HCT116 (cell line): Measurements from ENCODE around the gene ANGPT4. TPM values are rescaled to one million over a fixed set of nuclear protein-coding genes. Genes with fewer than 3 reads are reported as not detected.

ENCODE experiments used
- ATAC-seq: fragments of 200-7000 bp; cut with Tn5 transposase; 2 replicates; pipeline ENCODE4 v1.9.1; 2020; ENCODE audit warnings: mild to moderate bottlenecking, moderate library complexity
- BruUV-seq: library from RNA; stranded (reverse); fragments of 400-500 nt; replicated peaks from 2 replicates; lab custom pipeline; 2021; lab: Mats Ljungman, UMichigan
- CTCF ChIA-PET: fragments of 300-600 bp; sonication (Branson Sonifier 250); formaldehyde crosslinking; loops from one replicate; lab custom pipeline; 2021; ENCODE audit warnings: antibody characterized with exemption; lab: Charles Lee
- POLR2A ChIA-PET: fragments of 300-600, 350-600 bp; sonication (Branson Sonifier 250); formaldehyde crosslinking; loops from one replicate; lab custom pipeline; 2021; ENCODE audit warnings: antibody characterized with exemption; lab: Charles Lee
- RAD21 ChIA-PET, 2 experiments: fragments of 300-600 bp; sonication (Branson Sonifier 250); formaldehyde crosslinking; loops; one replicate each; lab custom pipeline; 2023; ENCODE audit warnings: low total read pairs in 2 of 2; ENCODE audit not compliant: uncharacterized antibody in 2 of 2, unreplicated experiment in 2 of 2, low non-redundant PET in 1 of 2; lab: Charles Lee
- DNase-seq: peaks from one replicate; pipeline ENCODE4 v3.0.0-alpha.2; 2010; ENCODE audit warnings: low read depth, low spot score
- H2AFZ ChIP-seq: fragments of 200-600 bp; shearing (Covaris generic), sonication (generic); 2 replicates; pipeline ENCODE4 v1.6.1; 2017; ENCODE audit warnings: low read depth, mixed run types, mixed read lengths, antibody characterized with exemption, low read length; ENCODE audit not compliant: poor library complexity, severe bottlenecking
- H3K27ac ChIP-seq: 2 replicates; pipeline ENCODE4 v1.5.1; 2012; ENCODE audit warnings: low read depth, low read length
- H3K27me3 ChIP-seq: fragments of 200-600 bp; sonication (generic); 2 replicates; pipeline ENCODE4 v1.6.1; 2016; ENCODE audit warnings: mixed run types, low read length, mixed read lengths; ENCODE audit not compliant: insufficient read depth
- H3K36me3 ChIP-seq, 2 experiments: fragments of 200-500 bp in 1 of 2; fragments of 200-600 bp in 1 of 2; sonication (Bioruptor generic) in 1 of 2; sonication (generic) in 1 of 2; 2 replicates each; pipeline versions ENCODE4 v1.5.1 to v1.6.1; 2014 to 2016; ENCODE audit warnings: low read length in 2 of 2, inconsistent platforms in 1 of 2, mixed read lengths in 1 of 2, mixed run types in 1 of 2; ENCODE audit not compliant: insufficient read depth in 2 of 2, control insufficient read depth in 1 of 2
- H3K4me1 ChIP-seq, 2 experiments: fragments of 200-600 bp in 1 of 2; sonication (generic) in 1 of 2; 2 replicates each; pipeline versions ENCODE4 v1.5.1 to v1.6.1; 2012 to 2017; ENCODE audit warnings: low read length in 2 of 2, inconsistent platforms in 1 of 2, mild to moderate bottlenecking in 1 of 2, mixed read lengths in 1 of 2, mixed run types in 1 of 2, moderate library complexity in 1 of 2; ENCODE audit not compliant: insufficient read depth in 2 of 2, control insufficient read depth in 1 of 2
- H3K4me2 ChIP-seq: fragments of 200-600 bp; sonication (generic); 2 replicates; pipeline ENCODE4 v1.6.1; 2017; ENCODE audit warnings: mixed run types, low read length, mixed read lengths
- H3K4me3 ChIP-seq, 2 experiments: fragments of 200-600 bp in 1 of 2; sonication (generic) in 1 of 2; replicated peaks in 1 of 2; 2 replicates each; pipeline ENCODE4 v1.5.1; 2011 to 2016; ENCODE audit warnings: low read length in 2 of 2, control low read depth in 1 of 2, low read depth in 1 of 2, mild to moderate bottlenecking in 1 of 2, mixed read lengths in 1 of 2, mixed run types in 1 of 2
- H3K79me2 ChIP-seq: fragments of 200-600 bp; sonication (generic); 2 replicates; pipeline ENCODE4 v1.6.1; 2017; ENCODE audit warnings: mild to moderate bottlenecking, mixed run types, low read length, moderate library complexity, mixed read lengths; ENCODE audit not compliant: insufficient read depth
- H3K9ac ChIP-seq: fragments of 200-600 bp; sonication (generic); 2 replicates; pipeline ENCODE4 v1.6.1; 2016; ENCODE audit warnings: low read length, mixed read lengths
- H3K9me2 ChIP-seq: fragments of 200-600 bp; sonication (generic), shearing (Covaris generic); 2 replicates; pipeline ENCODE4 v1.6.1; 2017; ENCODE audit warnings: mixed run types, mild to moderate bottlenecking, moderate library complexity; ENCODE audit not compliant: insufficient read depth
- H3K9me3 ChIP-seq, 2 experiments: fragments of 200-500 bp in 1 of 2; fragments of 200-600 bp in 1 of 2; sonication (Bioruptor generic) in 1 of 2; sonication (generic) in 1 of 2; 2 replicates each; pipeline ENCODE4 v1.6.1; 2014 to 2017; ENCODE audit warnings: low read length in 2 of 2, mixed read lengths in 2 of 2, inconsistent platforms in 1 of 2, low read depth in 1 of 2, mild to moderate bottlenecking in 1 of 2, mixed run types in 1 of 2, moderate library complexity in 1 of 2; ENCODE audit not compliant: control insufficient read depth in 1 of 2, insufficient read depth in 1 of 2
- H4K20me1 ChIP-seq: fragments of 200-600 bp; sonication (generic), shearing (Covaris generic); 2 replicates; pipeline ENCODE4 v1.6.1; 2017; ENCODE audit warnings: mixed run types, mild to moderate bottlenecking, moderate library complexity; ENCODE audit not compliant: insufficient read depth
- CBX3 ChIP-seq: IDR thresholded peaks from 2 replicates; pipeline ENCODE4 v1.6.1; 2012; ENCODE audit warnings: low read depth
- CEBPB ChIP-seq: IDR thresholded peaks from 2 replicates; pipeline ENCODE4 v1.6.1; 2012; ENCODE audit warnings: low read depth
- CTCF ChIP-seq, 3 experiments: fragments of 200-600 bp in 1 of 3; sonication (generic) in 1 of 3; IDR thresholded peaks in 2 of 3; conservative IDR thresholded peaks in 1 of 3; 2 replicates each; pipeline ENCODE4 v1.5.1; 2012 to 2017; ENCODE audit warnings: low read depth in 2 of 3, low read length in 2 of 3, antibody characterized with exemption in 1 of 3, borderline replicate concordance in 1 of 3, control low read depth in 1 of 3, mild to moderate bottlenecking in 1 of 3, mixed read lengths in 1 of 3, mixed run types in 1 of 3, moderate library complexity in 1 of 3; ENCODE audit not compliant: insufficient read depth in 1 of 3
- EZH2 ChIP-seq: fragments of 200-600 bp; sonication (generic); IDR thresholded peaks from 2 replicates; pipeline ENCODE4 v1.6.1; 2017; ENCODE audit warnings: antibody characterized with exemption, mixed run types
- EZH2phosphoT487 ChIP-seq: fragments of 200-600 bp; IDR thresholded peaks from 2 replicates; pipeline ENCODE4 v1.6.1; 2018; ENCODE audit warnings: antibody characterized with exemption, borderline replicate concordance
- FOSL1 ChIP-seq: IDR thresholded peaks from 2 replicates; pipeline ENCODE4 v1.6.1; 2012; ENCODE audit warnings: low read depth
- JUND ChIP-seq: IDR thresholded peaks from 2 replicates; pipeline ENCODE4 v1.6.1; 2012
- POLR2A ChIP-seq: IDR thresholded peaks from 2 replicates; pipeline ENCODE4 v1.7.0; 2011; ENCODE audit warnings: borderline replicate concordance; ENCODE audit not compliant: insufficient read depth, insufficient read length; ENCODE audit errors: extremely low read depth
- RAD21 ChIP-seq: IDR thresholded peaks from 2 replicates; pipeline ENCODE4 v1.6.1; 2012; ENCODE audit warnings: low read depth, mild to moderate bottlenecking
- SIN3A ChIP-seq: IDR thresholded peaks from 2 replicates; pipeline ENCODE4 v1.6.1; 2012; ENCODE audit warnings: low read depth
- YY1 ChIP-seq: IDR thresholded peaks from 2 replicates; pipeline ENCODE4 v1.6.1; 2011; ENCODE audit warnings: low read length, low read depth, moderate library complexity, mild to moderate bottlenecking; ENCODE audit not compliant: insufficient replicate concordance; ENCODE audit errors: extremely low read depth
- ZBTB33 ChIP-seq: IDR thresholded peaks from 2 replicates; pipeline ENCODE4 v1.6.1; 2011; ENCODE audit warnings: mild to moderate bottlenecking, low read length, moderate library complexity; ENCODE audit not compliant: insufficient replicate concordance; ENCODE audit errors: extremely low read depth
- ZFX ChIP-seq: fragments of 450-650 bp; IDR thresholded peaks from 2 replicates; pipeline ENCODE4 v1.6.1; 2017
- ZNF274 ChIP-seq: fragments of 200-500 bp; sonication (Bioruptor generic); IDR thresholded peaks from 2 replicates; pipeline ENCODE4 v1.6.1; 2014; ENCODE audit warnings: mild to moderate bottlenecking, low read depth, low read length, inconsistent platforms
- intact Hi-C: fragments of 100-400 bp; cut with micrococcal nuclease; formaldehyde crosslinking; loops from 2 replicates; pipeline ENCODE4 v1.10.0; 2022
- total RNA-seq: library from RNA; stranded (reverse); gene quantifications from one replicate; pipeline ENCODE4 v1.2.1, GENCODE V29; 2021; ENCODE audit not compliant: unreplicated experiment

The ANGPT4 gene
- total RNA-seq, 1 experiment from 2014 or later = not detected

- no peaks in the 10 kb centered on the region for H3K9me3 ChIP-seq
- TF ChIP-seq CTCF (IDR thresholded peaks at IDR 0.05 in 2 of 3, conservative IDR thresholded peaks at IDR 0.05 in 1 of 3; ENCODE audit: borderline replicate concordance in 1 of 3, insufficient read depth in 1 of 3, low read depth in 2 of 3, low read length in 2 of 3) = no peak
- no peak for TF ChIP-seq ZNF274
- no peak for TF ChIP-seq ZFX
- no peak for TF ChIP-seq YY1
- no peak for TF ChIP-seq EZH2
- TF ChIP-seq JUND = no peak
- TF ChIP-seq CBX3 = no peak
- no peak for TF ChIP-seq CEBPB
- TF ChIP-seq, all 23 proteins: peak for 0
- H3K79me2 ChIP-seq = no peaks in the 10 kb centered on the region
- ATAC-seq (no peak), DNase-seq (no peak)
- no peaks in the 10 kb centered on the region for H4K20me1 ChIP-seq
- no peak overlapping the region for H2AFZ ChIP-seq
- no peaks in the 10 kb centered on the region for H3K9me2 ChIP-seq
- H3K4me3 ChIP-seq = no peak overlapping the region
- H3K9ac ChIP-seq = no peak overlapping the region
- BruUV-seq = no TSS peak
- intact Hi-C loops = no loop called here
- no peaks in the 10 kb centered on the region; the same call in 1 of the 2 replicates for H3K27me3 ChIP-seq
- POLR2A ChIA-PET = no interaction called here
- H3K4me2 ChIP-seq = no peak overlapping the region
- H3K27ac ChIP-seq = no peak overlapping the region
- H3K4me1 ChIP-seq = no peaks in the 10 kb centered on the region
- CTCF ChIA-PET = interaction anchor here (1.8 kb wide), 1 partner anchor 9 kb away, joined by 5 read pairs; no protein-coding TSS in a partner anchor
- RAD21 ChIA-PET = no interaction called here
- no peaks in the 10 kb centered on the region for H3K36me3 ChIP-seq
Measured at GRCh38 chr20:946826-947225, 30.7 kb upstream of the ANGPT4 start.

- no peaks in the 10 kb centered on the region for H3K9me2 ChIP-seq
- ChIA-PET POLR2A (no interaction called here), CTCF (interaction anchor here (1.8 kb wide), 1 partner anchor 10 kb away, joined by 5 read pairs; no protein-coding TSS in a partner anchor), RAD21 (no interaction called here)
- H3K9ac ChIP-seq = no peak overlapping the region
- H3K9me3 ChIP-seq = no peaks in the 10 kb centered on the region
- ATAC-seq = no peak
- no TSS peak for BruUV-seq
- no peaks in the 10 kb centered on the region; the same call in 1 of the 2 replicates for H3K27me3 ChIP-seq
- no peaks in the 10 kb centered on the region for H3K36me3 ChIP-seq
- H4K20me1 ChIP-seq = no peaks in the 10 kb centered on the region
- intact Hi-C loops = no loop called here
- H3K4me3 ChIP-seq = no peak overlapping the region
- no peaks in the 10 kb centered on the region for H3K4me1 ChIP-seq
- no peak overlapping the region for H2AFZ ChIP-seq
- H3K27ac ChIP-seq = no peak overlapping the region
- no peaks in the 10 kb centered on the region for H3K79me2 ChIP-seq
- no peak for DNase-seq
- H3K4me2 ChIP-seq = no peak overlapping the region
- TF ChIP-seq ZBTB33 (no peak), CTCF (IDR thresholded peaks at IDR 0.05 in 2 of 3, conservative IDR thresholded peaks at IDR 0.05 in 1 of 3; ENCODE audit: borderline replicate concordance in 1 of 3, insufficient read depth in 1 of 3, low read depth in 2 of 3, low read length in 2 of 3) (no peak), EZH2phosphoT487 (no peak), FOSL1 (no peak), SIN3A (no peak), CBX3 (no peak), POLR2A (no peak), RAD21 (no peak), ZFX (no peak)
Measured at GRCh38 chr20:945841-946240, 29.7 kb upstream of the ANGPT4 start.
